ENCODE measurements around the gene ALPK1.

Gene ALPK1

DNA sequence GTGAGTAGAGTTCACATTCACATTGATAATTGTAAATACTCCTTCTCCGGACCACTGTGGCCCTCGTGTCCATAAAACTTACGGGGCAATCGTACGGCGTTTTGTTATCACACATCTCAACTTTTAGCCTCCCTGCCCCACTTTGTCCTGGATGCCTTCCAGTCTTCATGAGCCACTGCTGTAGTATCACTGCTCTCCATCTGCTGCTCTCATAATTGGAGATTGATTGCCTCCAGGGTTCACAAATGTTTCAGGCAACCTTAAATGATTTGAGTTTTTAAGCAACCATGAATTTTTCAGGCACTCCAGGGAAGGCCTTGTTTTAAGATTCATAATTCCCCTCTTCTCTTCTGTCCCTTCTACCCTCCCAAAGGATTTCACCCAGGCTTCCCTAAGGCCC is 28.4 kb downstream of the ALPK1 start:
- DNase-seq (ENCODE audit: extremely low read depth in 1 of 2, low read depth in 1 of 2), result no peak

DNA sequence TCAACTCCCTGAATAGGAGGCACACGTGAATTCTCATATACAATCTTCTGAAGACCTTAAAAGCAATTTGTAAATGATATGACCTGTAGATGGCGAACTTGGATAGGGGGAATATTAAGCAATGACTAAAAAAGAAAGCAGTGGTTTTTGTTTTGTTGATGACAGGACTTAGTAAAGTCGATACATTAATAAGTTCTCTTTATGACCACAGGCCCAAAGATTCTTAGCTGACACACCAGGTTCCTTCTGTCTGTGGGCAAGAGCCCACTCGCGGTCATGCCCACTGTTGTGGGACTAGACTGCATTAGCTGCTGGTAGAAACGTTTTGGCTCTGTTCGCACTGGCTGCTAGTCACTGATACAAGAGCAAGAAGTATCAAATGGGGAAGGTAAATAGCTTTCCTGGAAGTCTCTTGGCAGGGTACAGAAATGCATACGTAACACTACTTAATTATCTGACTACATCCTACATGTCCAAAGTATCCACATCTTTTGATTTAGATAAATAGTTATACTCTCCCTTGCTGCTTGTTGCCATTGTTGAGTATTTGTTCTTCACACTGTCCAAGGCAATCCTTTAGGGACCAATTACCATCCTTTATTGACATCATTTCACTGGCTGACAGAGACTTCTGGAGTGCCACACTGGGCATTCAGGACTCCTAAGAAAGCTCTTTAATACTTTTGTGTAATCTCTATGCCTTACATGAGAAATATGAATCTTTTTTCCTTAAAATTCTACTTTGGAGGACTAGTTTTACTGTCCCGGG is 31.0 kb downstream of the ALPK1 start:
- DNase-seq (ENCODE audit: extremely low read depth in 1 of 2, low read depth in 1 of 2), result no peak

DNA sequence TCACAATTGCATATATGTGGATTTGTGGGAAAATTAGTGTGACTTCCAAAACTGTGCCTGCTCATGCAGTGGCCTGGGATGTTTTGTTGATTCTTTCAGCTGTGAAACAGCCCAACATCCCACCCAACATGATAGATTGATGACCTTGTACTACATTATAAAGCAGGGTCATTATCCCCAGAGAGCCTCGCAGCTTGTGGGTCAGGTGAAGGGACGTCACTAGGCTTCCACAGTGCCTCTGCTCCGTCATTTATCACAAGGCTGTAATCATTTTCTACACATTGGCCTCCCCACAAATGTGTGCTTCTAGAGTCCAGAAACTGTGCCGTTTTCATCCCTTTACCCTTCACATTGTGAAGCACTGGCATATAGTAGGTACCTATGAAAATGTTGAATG is 31.6 kb downstream of the ALPK1 start:
- no peak for DNase-seq (ENCODE audit: extremely low read depth in 1 of 2, low read depth in 1 of 2)

DNA sequence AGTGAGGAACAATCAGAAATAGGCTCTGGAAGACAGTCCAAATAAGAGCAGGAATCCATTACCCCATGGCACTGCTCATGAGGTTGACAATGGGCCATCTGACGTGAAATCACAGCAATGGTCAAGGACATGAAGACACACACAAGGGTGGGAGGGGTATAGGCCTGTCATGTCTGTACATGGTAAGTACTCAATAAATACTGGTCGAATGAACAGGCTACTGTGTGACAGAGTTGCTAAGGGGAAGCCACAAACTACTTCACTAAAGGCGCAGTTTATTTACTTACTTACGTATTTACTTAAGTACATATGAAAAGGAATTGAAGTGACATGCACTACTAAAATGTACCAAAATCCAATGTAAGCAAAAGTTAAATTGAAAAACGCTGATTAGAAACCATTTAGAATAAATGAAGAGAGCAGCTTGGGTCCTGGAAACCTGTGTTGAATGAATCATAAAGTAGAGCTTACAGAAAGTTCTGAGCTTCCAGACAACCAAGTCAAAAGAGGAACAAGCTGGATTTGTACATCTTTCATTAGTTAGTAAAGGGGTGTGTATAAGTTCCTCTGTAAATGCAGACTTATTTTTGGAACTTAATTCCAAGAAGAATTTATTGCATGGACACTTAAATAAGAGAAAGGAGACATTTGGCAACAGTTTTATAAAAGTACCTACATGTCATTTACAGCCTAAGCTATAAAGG is 32.7 kb downstream of the ALPK1 start:
- DNase-seq (ENCODE audit: extremely low read depth in 1 of 2, low read depth in 1 of 2), result no peak

DNA sequence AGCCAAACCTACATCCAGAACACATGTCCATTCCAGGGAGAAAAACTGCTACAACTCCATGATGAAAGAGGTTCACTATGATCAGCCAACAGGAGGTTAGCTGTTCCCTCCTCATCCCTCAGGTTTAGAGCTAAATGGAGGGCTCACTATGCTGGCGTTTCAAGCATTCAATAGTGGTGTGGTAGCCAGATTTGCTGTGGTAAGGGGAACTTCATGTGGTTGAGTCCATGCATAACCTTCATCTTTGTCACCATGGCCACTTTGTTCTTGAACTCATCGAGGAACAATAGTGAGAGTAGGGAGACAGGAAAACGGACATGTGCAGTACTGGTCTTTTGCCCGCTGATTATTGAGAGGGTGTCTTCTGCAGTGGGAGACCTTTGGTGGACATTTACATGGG is 33.8 kb downstream of the ALPK1 start:
- DNase-seq (ENCODE audit: extremely low read depth in 1 of 2, low read depth in 1 of 2), result no peak

DNA sequence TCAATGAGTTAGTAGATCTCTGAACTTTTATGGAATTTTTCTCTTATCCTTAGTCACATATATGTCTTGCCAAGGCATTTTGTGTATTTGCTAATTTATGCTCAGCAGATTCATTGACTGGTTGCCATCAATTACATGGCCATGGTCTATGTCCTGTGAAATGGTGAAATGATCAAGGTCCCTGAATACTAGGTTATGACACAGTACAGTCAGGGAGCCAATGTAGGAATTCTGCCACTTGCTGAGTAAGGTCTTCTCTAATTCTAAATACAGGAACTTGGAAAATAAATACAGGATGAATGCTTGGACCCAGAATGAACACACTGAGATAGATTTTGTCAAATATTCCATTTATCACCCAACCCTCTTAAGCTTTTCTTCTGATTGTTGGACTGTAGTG is 35.2 kb downstream of the ALPK1 start:
- DNase-seq (ENCODE audit: extremely low read depth in 1 of 2, low read depth in 1 of 2), result no peak

DNA sequence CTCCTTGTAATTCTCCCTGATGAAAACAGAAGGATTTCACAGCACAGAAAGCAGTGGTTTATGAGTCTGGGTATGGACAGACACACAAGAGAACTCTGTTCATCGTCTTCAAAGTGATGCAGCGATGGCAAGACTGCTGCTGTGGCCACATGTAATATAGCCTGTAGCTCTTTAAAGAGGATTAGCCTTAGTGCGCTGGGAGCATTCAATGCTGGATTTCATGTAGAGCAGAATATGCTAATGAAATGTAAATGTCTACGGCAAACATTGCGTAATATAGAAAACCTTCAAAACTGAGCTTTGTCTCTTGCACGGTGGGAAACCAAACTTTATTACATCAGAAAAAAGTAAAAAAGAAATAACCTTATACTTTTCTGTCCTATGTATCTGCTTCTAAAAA is 42.9 kb downstream of the ALPK1 start:
- DNase-seq (ENCODE audit: extremely low read depth in 1 of 2, low read depth in 1 of 2), result no peak

DNA sequence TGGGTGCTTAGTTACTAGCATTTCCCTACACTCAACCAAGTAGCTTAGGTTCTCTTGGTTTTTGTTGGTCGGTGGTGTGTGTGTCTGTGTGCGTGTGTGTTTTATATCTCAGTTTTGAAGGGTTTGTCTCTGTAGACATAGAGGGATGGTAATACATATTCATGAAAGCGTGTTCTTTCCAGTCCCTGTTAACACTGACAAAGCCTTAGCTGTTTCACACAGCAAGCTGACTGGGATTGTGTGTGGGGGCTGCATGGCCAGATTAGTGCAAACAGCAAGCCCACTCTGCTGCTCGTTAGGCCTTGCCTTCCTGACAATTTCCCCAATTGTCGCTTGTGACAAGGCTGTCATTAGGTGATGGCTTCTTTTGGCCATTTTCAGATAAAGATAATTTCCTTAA is 43.9 kb downstream of the ALPK1 start:
- DNase-seq (ENCODE audit: extremely low read depth in 1 of 2, low read depth in 1 of 2), result no peak

DNA sequence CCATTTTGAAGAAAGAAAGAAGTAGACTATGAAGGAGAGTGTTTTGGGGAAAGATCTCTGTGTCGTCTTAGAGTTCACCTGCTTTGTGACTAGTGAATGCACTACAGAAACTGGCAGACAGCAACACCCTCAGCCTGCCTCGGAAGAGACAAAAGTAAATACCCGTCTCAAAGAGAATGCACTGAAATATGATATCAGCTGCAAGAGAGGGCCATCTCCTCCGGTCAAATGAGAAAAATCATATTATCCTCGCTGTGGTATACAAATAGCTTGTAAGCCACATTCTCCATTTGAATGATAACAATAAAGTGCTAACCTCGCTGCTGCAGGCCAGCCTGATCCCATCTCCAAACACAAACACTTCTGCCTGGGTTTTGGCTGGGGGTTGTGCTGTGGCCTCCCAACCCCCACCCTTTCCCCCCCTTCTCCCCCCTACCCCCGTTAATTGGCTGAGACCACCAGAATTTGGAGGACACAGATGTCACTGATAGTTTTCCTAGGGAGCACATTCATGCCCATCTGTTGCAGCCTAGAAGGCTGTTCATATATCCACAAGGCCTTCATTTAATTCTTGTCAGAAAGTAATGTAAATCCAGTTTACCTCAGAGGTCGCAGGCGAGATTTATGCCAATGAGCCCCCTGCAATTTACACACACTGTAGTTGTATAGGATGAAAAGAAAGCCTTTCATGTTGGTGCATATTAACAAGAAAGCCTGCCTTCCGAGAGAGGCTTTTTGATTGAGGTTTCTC is 46.3 kb downstream of the ALPK1 start:
- DNase-seq (ENCODE audit: extremely low read depth in 1 of 2, low read depth in 1 of 2), result no peak

DNA sequence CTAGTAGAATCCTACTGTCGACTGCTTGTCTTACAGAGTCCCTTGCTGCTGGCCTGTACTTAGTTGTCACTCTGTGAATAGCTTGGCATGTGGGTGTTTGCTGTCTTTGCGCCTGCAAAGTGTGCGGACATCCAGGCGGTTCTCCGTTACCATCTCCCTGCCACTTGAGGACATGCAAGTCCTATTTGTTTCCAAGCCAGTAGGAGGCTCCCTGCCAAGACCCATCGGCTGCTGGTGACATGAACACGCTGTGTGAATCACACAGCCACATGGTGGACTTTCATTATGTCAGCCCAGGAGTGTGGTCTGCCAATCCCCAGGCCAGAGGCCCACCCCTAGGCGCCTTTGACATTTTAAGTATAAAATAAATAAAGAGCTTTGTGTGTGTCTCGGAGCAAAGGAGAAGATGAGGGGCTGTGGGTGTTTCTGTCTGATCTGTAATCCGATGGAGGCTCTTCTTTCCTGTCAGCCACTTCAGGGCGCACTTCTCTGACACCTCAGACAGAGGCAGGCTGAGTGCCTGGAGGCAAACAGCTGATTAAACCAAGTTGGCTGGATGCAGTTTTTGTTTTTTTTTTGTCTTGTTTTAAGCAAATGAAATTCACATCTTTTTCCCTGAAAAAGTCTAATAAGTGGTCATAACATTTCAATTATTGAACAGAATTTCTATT is 51.5 kb downstream of the ALPK1 start:
- DNase-seq (ENCODE audit: extremely low read depth in 1 of 2, low read depth in 1 of 2), result no peak

DNA sequence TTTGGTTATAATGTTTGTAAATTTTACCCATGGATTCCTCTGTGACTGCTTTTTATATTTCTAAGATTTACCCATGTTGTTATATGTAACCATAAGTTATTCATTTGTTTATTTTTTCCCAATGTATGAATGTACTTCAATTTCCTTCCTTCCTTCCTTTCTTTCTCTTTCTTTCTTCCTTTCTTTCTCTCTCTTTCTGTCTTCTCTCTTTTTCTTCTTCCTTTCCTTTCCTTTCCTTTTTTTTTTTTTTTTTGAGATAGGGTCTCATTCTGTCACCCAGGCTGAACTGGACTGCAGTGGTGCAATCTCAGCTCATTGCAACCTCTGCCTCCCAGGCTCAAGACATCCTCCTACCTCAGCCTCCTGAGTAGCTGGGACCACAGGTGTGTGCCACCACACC is 55.6 kb downstream of the ALPK1 start:
- DNase-seq (ENCODE audit: extremely low read depth in 1 of 2, low read depth in 1 of 2), result no peak

DNA sequence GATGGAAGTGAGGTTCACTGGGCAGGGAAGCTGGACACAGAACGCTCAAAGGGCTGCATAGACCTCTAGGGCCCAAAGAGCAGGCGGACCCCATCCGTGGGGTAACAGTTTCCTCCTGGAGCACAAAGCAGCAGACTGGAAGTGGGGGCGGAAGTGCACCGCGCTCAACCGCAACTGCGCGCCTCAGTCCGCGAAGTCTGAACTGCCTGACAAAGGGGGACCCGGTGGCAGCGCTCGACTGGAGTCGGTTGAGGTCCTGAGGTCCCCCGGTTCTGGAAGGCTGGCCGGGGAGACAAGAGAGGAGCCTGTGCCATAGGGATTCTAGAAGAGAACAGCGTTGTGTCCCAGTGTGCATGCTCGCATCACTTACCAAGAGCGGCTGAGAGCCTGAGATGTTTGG is 58.5 kb downstream of the ALPK1 start:
- no peak for DNase-seq (ENCODE audit: extremely low read depth in 1 of 2, low read depth in 1 of 2)

DNA sequence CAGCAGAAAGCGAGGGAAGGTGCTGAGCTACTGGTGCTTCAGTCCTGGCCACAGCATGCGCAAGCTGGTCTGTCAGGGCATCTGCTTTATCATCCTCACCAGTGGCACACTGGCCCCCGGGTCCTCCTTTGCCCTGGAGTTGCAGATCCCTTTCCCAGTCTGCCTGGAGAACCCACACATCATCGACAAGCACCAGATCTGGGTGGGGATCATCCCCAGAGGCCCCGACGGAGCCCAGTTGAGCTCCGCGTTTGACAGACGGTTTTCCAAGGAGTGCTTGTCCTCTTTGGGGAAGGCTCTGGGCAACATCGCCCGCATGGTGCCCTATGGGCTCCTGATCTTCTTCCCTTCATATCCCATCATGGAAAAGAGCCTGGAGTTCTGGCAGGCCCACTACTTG is 60.3 kb downstream of the ALPK1 start:
- DNase-seq (ENCODE audit: extremely low read depth in 1 of 2, low read depth in 1 of 2), result no peak

DNA sequence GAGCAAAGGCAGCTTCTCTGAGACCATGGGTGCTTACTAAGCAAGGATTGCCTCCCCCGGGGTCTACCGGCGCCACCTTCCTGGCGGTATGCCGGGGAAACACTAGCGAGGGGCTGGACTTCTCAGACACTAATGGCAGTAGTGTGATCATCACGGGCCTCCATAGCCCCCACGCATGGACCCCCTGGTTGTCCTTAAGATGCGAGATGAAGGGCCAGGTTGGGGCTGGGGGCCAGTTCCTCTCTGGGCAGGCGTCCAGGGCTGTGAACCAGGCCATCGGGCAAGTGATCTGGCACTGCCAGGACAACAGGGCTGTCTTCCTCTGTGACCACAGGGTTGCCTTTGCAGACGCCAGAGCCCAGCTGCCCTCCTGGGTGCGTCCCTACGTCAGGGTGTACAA is 60.7 kb downstream of the ALPK1 start:
- no peak for DNase-seq (ENCODE audit: extremely low read depth in 1 of 2, low read depth in 1 of 2)

DNA sequence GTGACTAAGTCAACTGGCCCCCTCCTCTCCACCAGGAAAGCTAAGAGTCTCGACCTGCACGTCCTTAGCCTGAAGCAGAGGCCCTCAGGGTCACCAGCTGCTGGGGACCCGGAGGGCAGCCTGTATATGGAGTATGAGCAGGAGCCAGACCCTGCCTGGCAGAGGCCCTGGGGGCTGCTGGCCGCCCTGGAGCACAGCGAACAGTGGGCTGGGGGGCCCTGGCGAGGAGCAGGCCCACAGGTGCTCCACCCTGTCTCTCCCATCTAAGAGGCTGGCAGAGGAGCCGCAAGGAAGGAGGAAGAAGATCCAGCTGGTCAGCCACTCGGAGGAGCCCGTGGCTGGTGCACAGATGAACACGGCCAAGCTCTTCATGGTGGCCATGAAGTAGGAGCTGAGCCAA is 61.2 kb downstream of the ALPK1 start:
- DNase-seq (ENCODE audit: extremely low read depth in 1 of 2, low read depth in 1 of 2), result no peak

DNA sequence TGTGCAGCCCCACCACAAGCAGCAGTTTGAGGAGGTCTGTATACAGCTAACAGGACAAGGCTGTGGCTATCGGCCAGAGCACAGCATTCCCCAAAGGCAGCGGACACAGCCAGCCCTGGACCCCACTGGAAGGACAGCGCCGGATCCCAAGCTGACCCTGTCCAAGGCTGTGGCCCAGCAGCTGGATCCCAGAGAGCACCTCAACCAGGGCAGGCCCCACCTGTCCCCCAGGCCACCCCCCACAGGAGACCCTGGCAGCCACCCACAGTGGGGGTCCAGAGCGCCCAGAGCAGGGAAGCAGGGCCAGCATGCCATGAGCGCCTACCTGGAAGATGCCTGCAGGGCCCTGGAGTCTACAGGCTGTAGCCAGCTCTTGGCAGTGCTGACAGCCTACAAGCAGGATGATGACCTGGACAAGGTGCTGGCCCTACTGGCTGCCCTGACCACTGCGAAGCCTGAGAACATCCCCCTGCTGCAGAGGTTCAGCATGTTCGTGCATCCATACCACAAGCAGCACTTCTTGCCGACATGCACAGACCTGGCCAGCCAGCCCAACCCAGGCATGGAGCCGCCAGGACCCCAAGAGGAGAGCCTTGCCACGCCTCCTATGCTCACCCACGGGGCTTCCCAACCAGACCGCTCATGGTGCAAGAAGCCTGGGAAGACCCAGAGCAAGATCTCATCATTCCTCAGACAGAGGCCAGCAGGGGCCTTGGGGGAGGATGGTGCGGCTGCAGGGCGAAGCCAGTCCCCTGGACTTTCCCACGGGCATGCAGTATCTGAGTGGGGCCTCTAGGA is 62.0 kb downstream of the ALPK1 start:
- no peak for DNase-seq (ENCODE audit: extremely low read depth in 1 of 2, low read depth in 1 of 2)

DNA sequence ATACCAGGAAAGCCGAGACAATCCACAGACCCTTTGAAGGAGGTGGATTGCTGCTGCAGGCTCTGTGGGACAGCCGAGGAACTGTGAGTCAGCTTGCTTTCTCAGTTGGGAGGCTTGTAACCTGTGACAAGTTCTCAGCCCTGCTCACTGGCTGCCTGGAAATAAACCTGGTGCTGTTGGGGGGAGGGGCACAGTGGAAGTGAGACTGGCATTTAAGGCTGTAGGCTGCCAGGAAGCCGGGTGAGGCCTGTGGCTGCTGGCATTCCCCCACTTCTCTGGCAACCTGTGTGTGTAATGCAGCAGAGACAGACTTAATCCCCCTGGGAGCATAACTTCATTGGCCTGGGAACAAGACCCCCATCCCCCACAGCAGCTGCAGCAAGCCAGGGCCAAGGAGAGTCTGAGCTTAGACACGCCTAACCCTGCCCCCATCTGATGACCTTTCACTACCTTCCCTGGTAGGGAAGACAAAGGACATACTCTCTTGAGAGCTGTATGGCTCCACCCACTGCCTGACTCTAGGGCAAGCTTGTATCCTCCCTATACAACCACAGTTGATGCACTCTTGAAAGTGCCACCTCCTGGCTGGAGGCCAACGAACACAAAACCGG is 64.1 kb downstream of the ALPK1 start:
- no peak for DNase-seq (ENCODE audit: extremely low read depth in 1 of 2, low read depth in 1 of 2)

DNA sequence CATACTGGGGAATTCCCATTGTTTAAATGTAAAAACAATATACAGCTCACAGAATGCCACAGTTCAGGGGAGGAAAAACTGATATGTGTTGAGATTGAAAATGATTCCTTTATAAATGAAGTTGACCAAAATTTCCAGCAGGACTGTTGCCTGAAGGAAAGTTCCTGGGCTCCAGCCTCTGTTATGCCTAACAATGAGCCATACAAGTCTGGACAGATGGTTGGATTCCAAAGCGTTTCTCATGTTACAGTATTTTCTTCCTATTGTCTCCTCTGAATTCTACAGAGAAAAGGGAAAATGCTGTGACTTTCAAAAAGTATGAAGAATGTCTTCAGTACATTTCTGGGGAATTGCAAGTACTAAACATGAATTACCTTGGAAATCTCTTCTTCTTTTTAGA is 73.3 kb downstream of the ALPK1 start:
- no peak for DNase-seq (ENCODE audit: extremely low read depth in 1 of 2, low read depth in 1 of 2)

DNA sequence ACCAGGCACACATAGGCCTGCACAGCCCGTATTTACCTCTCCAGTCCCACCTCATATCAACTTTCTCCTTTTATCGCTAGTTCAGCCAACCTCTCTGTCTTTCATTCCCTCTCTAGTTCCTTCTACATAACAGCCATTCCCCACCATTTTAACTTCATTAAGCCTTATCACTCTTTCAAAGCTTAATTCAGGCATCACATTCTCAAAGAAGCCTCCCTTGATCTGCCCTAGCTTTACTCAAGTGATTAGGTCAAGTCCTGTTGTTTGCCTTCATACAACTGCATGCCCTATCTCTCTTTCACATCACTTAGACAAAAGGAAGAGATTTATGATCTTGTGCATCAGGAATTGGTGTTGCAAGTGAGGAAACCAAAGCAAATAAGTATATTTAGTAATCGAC is 74.2 kb downstream of the ALPK1 start:
- no peak for DNase-seq (ENCODE audit: extremely low read depth in 1 of 2, low read depth in 1 of 2)

DNA sequence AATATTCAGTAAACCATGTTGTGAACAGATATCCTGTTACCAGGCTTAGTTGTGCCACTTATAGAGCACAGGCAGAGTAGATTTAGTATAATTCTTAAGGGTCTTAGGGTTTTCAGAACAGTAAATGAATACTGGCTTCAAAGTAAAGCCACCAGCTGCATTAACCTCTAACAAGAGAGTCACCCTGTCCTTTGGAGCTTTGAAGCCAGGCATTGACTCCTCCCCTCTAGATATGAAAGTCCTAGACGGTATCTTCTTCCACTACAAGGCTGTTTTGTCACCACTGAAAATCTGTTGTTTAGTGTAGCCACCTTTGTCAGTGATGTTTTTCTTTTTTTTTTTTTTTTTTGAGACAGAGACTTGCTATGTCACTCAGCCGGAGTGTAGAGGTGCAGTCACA is 77.7 kb downstream of the ALPK1 start:
- DNase-seq (ENCODE audit: extremely low read depth in 1 of 2, low read depth in 1 of 2), result no peak

All from stimulated activated CD8-positive, alpha-beta memory T cell treated with anti-CD3 and anti-CD28 coated beads, Interleukin-7, amount 100 ng/mL, for 48 hours (primary cell).